GM23338 (cell line): ENCODE results near the gene NAALADL2. TPM values are rescaled to one million over a fixed set of nuclear protein-coding genes. Genes with fewer than 3 reads are reported as not detected.

Experiments
- ATAC-seq: fragments of 200-7000 bp; cut with Tn5 transposase; 3 replicates; pipeline ENCODE4 v1.9.1; 2020
- DNase-seq: peaks from one replicate; pipeline ENCODE4 v3.0.0-alpha.2; 2015; ENCODE audit warnings: low spot score
- H2AFZ ChIP-seq: fragments of 200-600 bp; sonication (generic); 2 replicates; pipeline ENCODE4 v1.8.0; 2016; ENCODE audit warnings: antibody characterized with exemption, mild to moderate bottlenecking, moderate library complexity
- H3F3A ChIP-seq: fragments of 200-600 bp; sonication (generic); replicated peaks from 2 replicates; pipeline ENCODE4 v1.8.0; 2017; ENCODE audit warnings: antibody characterized with exemption, mixed run types, low read depth
- H3K27ac ChIP-seq: fragments of 200-600 bp; sonication (generic); 2 replicates; pipeline ENCODE4 v1.6.1; 2016; ENCODE audit warnings: low read depth
- H3K27me3 ChIP-seq: fragments of 200-600 bp; sonication (generic); 2 replicates; pipeline ENCODE4 v1.8.0; 2016; ENCODE audit warnings: mild to moderate bottlenecking, mixed run types, moderate library complexity; ENCODE audit not compliant: insufficient read depth
- H3K36me3 ChIP-seq: fragments of 200-600 bp; sonication (generic); 2 replicates; pipeline ENCODE4 v1.8.0; 2016; ENCODE audit warnings: mild to moderate bottlenecking; ENCODE audit not compliant: insufficient read depth
- H3K4me1 ChIP-seq: fragments of 200-600 bp; sonication (generic); 2 replicates; pipeline ENCODE4 v1.8.0; 2016; ENCODE audit warnings: mild to moderate bottlenecking, moderate library complexity; ENCODE audit not compliant: insufficient read depth
- H3K4me2 ChIP-seq: fragments of 200-600 bp; sonication (generic); 2 replicates; pipeline ENCODE4 v1.7.1; 2017; ENCODE audit warnings: mixed run types
- H3K4me3 ChIP-seq: fragments of 200-600 bp; sonication (generic); 2 replicates; pipeline ENCODE4 v1.6.1; 2016; ENCODE audit warnings: mixed run types
- H3K79me2 ChIP-seq: fragments of 200-600 bp; sonication (generic); replicated peaks from 2 replicates; pipeline ENCODE4 v1.8.0; 2017; ENCODE audit warnings: mild to moderate bottlenecking; ENCODE audit not compliant: insufficient read depth
- H3K9me2 ChIP-seq: fragments of 200-600 bp; sonication (generic); 2 replicates; pipeline ENCODE4 v1.8.0; 2017; ENCODE audit not compliant: insufficient read depth
- H4K20me1 ChIP-seq: fragments of 200-600 bp; sonication (generic); replicated peaks from 2 replicates; pipeline ENCODE4 v1.8.0; 2017; ENCODE audit warnings: mild to moderate bottlenecking; ENCODE audit not compliant: insufficient read depth
- H3K27ac Mint-ChIP-seq: 2 replicates; pipeline ENCODE4 v1.8.0; 2020; ENCODE audit warnings: inconsistent platforms, mild to moderate bottlenecking, moderate library complexity, mixed read lengths
- H3K27me3 Mint-ChIP-seq: 3 replicates; pipeline ENCODE4 v1.8.0; 2022; ENCODE audit warnings: low read depth, mild to moderate bottlenecking, moderate library complexity, mixed read lengths, inconsistent platforms; ENCODE audit not compliant: insufficient read depth, poor library complexity
- H3K36me3 Mint-ChIP-seq: 3 replicates; pipeline ENCODE4 v1.8.0; 2021; ENCODE audit warnings: low read depth, mild to moderate bottlenecking, inconsistent platforms, moderate library complexity, mixed read lengths
- H3K4me1 Mint-ChIP-seq: 3 replicates; pipeline ENCODE4 v1.8.0; 2020; ENCODE audit warnings: mild to moderate bottlenecking, inconsistent platforms, mixed read lengths
- H3K4me3 Mint-ChIP-seq: 3 replicates; pipeline ENCODE4 v1.8.0; 2021; ENCODE audit warnings: moderate library complexity, mild to moderate bottlenecking, inconsistent platforms, mixed read lengths
- H3K9me3 Mint-ChIP-seq: 3 replicates; pipeline ENCODE4 v1.8.0; 2020; ENCODE audit warnings: moderate library complexity, mild to moderate bottlenecking, inconsistent platforms, mixed read lengths
- EZH2 ChIP-seq: fragments of 200-600 bp; sonication (generic); IDR thresholded peaks from one replicate; pipeline ENCODE4 v1.8.0; 2017; ENCODE audit warnings: antibody characterized with exemption, mild to moderate bottlenecking, low read depth; ENCODE audit not compliant: unreplicated experiment
- EZH2phosphoT487 ChIP-seq: fragments of 200-600 bp; sonication (generic); IDR thresholded peaks from one replicate; pipeline ENCODE4 v1.8.1; 2018; ENCODE audit warnings: antibody characterized with exemption; ENCODE audit not compliant: unreplicated experiment
- NANOG ChIP-seq: IDR thresholded peaks from 2 replicates; pipeline ENCODE4 v1.6.1; 2016; ENCODE audit warnings: antibody characterized with exemption, borderline replicate concordance
- STAT1 ChIP-seq: IDR thresholded peaks from one replicate; pipeline ENCODE4 v1.6.1; 2016; ENCODE audit warnings: antibody characterized with exemption; ENCODE audit not compliant: unreplicated experiment
- ZNF114 ChIP-seq: fragments of 250-450 bp; sonication (Bioruptor Pico); IDR thresholded peaks from 2 replicates; pipeline ENCODE4 v1.5.0; 2020; ENCODE audit warnings: mild to moderate bottlenecking, moderate library complexity
- ZNF331 ChIP-seq: fragments of 250-450 bp; sonication (Bioruptor Pico); IDR thresholded peaks from 2 replicates; pipeline ENCODE4 v1.5.0; 2020; ENCODE audit warnings: low read depth, mild to moderate bottlenecking, moderate library complexity
- polyA plus RNA-seq: library from polyadenylated mRNA; unstranded; fragments of >200 nt; fragmentation: Nextera tagmentation; extraction: Ambion mirVana; gene quantifications from 2 replicates; pipeline ENCODE4 v1.2.1, GENCODE V29; 2016
- total RNA-seq: library from RNA; depleted of rRNA; stranded (reverse); fragments of >200 nt; shearing (Covaris generic); gene quantifications from 2 replicates; pipeline ENCODE4 v1.2.3, GENCODE V29; 2014
- TF ChIP-seq, protein P1 (sequence below): fragments of 250-450 bp; sonication (Bioruptor Pico); IDR thresholded peaks from 2 replicates; pipeline ENCODE4 v1.5.0; 2020; ENCODE audit warnings: mild to moderate bottlenecking, moderate library complexity
- TF ChIP-seq, protein P2 (sequence below), 2 experiments: fragments of 200-600 bp in 1 of 2; sonication (generic) in 1 of 2; conservative IDR thresholded peaks; 2 replicates each; pipeline versions ENCODE4 v1.5.1 to v1.6.1; 2016 to 2017; ENCODE audit warnings: antibody characterized with exemption in 2 of 2, low read depth in 2 of 2, mild to moderate bottlenecking in 2 of 2, moderate library complexity in 1 of 2
- TF ChIP-seq, protein P3 (sequence below): IDR thresholded peaks from 2 replicates; pipeline ENCODE4 v1.6.1; 2016; ENCODE audit warnings: antibody characterized with exemption
- TF ChIP-seq, protein P4 (sequence below): IDR thresholded peaks from one replicate; pipeline ENCODE4 v1.6.1; 2018; ENCODE audit warnings: antibody characterized with exemption; ENCODE audit not compliant: unreplicated experiment

Gene NAALADL2
- total and polyA plus RNA-seq, 2 experiments from 2014 or later: 1.6 to 2.6 TPM

DNA sequence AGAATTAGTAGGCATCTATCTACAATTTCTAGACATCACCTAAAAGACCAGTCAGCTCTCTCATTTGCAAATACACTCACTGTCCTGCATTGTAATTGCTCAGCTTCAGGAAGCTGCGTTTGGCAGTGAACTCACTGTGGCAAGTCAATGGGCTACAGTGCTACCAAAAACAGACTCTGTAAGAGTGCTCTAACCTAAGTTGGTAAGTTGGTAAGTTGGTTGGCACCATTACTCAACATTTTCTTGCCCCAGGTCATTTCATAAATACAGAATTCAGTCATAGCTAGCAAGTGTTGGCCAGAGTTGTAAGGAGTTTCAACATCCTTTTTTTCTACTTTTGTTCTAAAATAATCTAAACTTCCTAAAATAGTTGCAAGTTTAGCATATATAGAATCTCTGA is 466.3 kb downstream of the NAALADL2 start (continued):
- TF ChIP-seq, protein P1, sequence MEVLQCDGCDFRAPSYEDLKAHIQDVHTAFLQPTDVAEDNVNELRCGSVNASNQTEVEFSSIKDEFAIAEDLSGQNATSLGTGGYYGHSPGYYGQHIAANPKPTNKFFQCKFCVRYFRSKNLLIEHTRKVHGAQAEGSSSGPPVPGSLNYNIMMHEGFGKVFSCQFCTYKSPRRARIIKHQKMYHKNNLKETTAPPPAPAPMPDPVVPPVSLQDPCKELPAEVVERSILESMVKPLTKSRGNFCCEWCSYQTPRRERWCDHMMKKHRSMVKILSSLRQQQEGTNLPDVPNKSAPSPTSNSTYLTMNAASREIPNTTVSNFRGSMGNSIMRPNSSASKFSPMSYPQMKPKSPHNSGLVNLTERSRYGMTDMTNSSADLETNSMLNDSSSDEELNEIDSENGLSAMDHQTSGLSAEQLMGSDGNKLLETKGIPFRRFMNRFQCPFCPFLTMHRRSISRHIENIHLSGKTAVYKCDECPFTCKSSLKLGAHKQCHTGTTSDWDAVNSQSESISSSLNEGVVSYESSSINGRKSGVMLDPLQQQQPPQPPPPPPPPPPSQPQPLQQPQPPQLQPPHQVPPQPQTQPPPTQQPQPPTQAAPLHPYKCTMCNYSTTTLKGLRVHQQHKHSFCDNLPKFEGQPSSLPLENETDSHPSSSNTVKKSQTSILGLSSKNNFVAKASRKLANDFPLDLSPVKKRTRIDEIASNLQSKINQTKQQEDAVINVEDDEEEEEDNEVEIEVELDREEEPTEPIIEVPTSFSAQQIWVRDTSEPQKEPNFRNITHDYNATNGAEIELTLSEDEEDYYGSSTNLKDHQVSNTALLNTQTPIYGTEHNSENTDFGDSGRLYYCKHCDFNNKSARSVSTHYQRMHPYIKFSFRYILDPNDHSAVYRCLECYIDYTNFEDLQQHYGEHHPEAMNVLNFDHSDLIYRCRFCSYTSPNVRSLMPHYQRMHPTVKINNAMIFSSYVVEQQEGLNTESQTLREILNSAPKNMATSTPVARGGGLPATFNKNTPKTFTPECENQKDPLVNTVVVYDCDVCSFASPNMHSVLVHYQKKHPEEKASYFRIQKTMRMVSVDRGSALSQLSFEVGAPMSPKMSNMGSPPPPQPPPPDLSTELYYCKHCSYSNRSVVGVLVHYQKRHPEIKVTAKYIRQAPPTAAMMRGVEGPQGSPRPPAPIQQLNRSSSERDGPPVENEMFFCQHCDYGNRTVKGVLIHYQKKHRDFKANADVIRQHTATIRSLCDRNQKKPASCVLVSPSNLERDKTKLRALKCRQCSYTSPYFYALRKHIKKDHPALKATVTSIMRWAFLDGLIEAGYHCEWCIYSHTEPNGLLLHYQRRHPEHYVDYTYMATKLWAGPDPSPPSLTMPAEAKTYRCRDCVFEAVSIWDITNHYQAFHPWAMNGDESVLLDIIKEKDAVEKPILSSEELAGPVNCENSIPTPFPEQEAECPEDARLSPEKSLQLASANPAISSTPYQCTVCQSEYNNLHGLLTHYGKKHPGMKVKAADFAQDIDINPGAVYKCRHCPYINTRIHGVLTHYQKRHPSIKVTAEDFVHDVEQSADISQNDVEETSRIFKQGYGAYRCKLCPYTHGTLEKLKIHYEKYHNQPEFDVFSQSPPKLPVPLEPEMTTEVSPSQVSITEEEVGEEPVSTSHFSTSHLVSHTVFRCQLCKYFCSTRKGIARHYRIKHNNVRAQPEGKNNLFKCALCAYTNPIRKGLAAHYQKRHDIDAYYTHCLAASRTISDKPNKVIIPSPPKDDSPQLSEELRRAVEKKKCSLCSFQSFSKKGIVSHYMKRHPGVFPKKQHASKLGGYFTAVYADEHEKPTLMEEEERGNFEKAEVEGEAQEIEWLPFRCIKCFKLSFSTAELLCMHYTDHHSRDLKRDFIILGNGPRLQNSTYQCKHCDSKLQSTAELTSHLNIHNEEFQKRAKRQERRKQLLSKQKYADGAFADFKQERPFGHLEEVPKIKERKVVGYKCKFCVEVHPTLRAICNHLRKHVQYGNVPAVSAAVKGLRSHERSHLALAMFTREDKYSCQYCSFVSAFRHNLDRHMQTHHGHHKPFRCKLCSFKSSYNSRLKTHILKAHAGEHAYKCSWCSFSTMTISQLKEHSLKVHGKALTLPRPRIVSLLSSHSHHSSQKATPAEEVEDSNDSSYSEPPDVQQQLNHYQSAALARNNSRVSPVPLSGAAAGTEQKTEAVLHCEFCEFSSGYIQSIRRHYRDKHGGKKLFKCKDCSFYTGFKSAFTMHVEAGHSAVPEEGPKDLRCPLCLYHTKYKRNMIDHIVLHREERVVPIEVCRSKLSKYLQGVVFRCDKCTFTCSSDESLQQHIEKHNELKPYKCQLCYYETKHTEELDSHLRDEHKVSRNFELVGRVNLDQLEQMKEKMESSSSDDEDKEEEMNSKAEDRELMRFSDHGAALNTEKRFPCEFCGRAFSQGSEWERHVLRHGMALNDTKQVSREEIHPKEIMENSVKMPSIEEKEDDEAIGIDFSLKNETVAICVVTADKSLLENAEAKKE (CRISPR knock-in tag): no peak

DNA sequence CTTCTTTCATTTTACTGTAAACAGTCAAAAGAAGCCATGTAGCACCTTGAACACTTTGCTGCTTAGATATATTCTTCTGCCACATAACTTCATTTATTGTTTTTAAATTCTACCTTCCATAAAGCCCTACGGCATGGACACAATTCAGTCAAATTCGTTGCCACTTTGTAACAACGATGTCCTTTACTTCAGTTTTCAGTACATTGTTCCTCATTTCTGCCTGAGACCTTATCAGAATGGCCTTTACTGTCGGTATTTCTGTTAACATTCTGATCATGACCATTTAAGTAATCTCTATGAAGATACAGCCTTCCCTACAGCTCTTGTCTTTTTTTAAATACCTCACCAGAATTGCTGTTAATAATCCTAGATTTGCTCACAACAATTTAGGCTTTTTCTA is 466.9 kb downstream of the NAALADL2 start:
- no peak overlapping the region for H3K4me2 ChIP-seq
- no peak overlapping the region for H3K4me3 Mint-ChIP-seq
- no peaks in the 10 kb centered on the region for H3K9me3 Mint-ChIP-seq
- no peaks in the 10 kb centered on the region for H4K20me1 ChIP-seq
- no peaks in the 10 kb centered on the region for H3K36me3 ChIP-seq
- H3F3A ChIP-seq: no peaks in the 10 kb centered on the region
- no peaks in the 10 kb centered on the region for H3K4me1 ChIP-seq
- no peaks in the 10 kb centered on the region for H3K36me3 Mint-ChIP-seq
- H3K9me2 ChIP-seq: no peaks in the 10 kb centered on the region
- no peak overlapping the region for H3K27ac ChIP-seq
- peak overlapping the region; percentile 11; the same call in 1 of the 2 replicates for H2AFZ ChIP-seq
- DNase-seq: no peak
- no peaks in the 10 kb centered on the region for H3K27me3 ChIP-seq
- no peak for ATAC-seq
- no peaks in the 10 kb centered on the region for H3K4me1 Mint-ChIP-seq
- no peak overlapping the region for H3K4me3 ChIP-seq
- no peak overlapping the region for H3K27ac Mint-ChIP-seq
- no peaks in the 10 kb centered on the region for H3K27me3 Mint-ChIP-seq
- H3K79me2 ChIP-seq: no peaks in the 10 kb centered on the region
- TF ChIP-seq ZNF331 (no peak), EZH2phosphoT487 (no peak), NANOG (no peak), ZNF114 (no peak), STAT1 (no peak), EZH2 (no peak)
- TF ChIP-seq, protein P2, sequence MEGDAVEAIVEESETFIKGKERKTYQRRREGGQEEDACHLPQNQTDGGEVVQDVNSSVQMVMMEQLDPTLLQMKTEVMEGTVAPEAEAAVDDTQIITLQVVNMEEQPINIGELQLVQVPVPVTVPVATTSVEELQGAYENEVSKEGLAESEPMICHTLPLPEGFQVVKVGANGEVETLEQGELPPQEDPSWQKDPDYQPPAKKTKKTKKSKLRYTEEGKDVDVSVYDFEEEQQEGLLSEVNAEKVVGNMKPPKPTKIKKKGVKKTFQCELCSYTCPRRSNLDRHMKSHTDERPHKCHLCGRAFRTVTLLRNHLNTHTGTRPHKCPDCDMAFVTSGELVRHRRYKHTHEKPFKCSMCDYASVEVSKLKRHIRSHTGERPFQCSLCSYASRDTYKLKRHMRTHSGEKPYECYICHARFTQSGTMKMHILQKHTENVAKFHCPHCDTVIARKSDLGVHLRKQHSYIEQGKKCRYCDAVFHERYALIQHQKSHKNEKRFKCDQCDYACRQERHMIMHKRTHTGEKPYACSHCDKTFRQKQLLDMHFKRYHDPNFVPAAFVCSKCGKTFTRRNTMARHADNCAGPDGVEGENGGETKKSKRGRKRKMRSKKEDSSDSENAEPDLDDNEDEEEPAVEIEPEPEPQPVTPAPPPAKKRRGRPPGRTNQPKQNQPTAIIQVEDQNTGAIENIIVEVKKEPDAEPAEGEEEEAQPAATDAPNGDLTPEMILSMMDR (conservative IDR thresholded peaks at IDR 0.05; ENCODE audit: low read depth in 2 of 2): no peak
- TF ChIP-seq, protein P3, sequence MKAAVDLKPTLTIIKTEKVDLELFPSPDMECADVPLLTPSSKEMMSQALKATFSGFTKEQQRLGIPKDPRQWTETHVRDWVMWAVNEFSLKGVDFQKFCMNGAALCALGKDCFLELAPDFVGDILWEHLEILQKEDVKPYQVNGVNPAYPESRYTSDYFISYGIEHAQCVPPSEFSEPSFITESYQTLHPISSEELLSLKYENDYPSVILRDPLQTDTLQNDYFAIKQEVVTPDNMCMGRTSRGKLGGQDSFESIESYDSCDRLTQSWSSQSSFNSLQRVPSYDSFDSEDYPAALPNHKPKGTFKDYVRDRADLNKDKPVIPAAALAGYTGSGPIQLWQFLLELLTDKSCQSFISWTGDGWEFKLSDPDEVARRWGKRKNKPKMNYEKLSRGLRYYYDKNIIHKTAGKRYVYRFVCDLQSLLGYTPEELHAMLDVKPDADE: no peak
- TF ChIP-seq, protein P4, sequence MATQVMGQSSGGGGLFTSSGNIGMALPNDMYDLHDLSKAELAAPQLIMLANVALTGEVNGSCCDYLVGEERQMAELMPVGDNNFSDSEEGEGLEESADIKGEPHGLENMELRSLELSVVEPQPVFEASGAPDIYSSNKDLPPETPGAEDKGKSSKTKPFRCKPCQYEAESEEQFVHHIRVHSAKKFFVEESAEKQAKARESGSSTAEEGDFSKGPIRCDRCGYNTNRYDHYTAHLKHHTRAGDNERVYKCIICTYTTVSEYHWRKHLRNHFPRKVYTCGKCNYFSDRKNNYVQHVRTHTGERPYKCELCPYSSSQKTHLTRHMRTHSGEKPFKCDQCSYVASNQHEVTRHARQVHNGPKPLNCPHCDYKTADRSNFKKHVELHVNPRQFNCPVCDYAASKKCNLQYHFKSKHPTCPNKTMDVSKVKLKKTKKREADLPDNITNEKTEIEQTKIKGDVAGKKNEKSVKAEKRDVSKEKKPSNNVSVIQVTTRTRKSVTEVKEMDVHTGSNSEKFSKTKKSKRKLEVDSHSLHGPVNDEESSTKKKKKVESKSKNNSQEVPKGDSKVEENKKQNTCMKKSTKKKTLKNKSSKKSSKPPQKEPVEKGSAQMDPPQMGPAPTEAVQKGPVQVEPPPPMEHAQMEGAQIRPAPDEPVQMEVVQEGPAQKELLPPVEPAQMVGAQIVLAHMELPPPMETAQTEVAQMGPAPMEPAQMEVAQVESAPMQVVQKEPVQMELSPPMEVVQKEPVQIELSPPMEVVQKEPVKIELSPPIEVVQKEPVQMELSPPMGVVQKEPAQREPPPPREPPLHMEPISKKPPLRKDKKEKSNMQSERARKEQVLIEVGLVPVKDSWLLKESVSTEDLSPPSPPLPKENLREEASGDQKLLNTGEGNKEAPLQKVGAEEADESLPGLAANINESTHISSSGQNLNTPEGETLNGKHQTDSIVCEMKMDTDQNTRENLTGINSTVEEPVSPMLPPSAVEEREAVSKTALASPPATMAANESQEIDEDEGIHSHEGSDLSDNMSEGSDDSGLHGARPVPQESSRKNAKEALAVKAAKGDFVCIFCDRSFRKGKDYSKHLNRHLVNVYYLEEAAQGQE: no peak
